ENCODE results near the gene ATE1.

- TF ChIP-seq TARDBP (IDR thresholded peaks at IDR 0.05) = no peak
- TF ChIP-seq CTBP1 (IDR thresholded peaks at IDR 0.05; ENCODE audit: borderline replicate concordance) = no peak
- TF ChIP-seq FOXA1 (IDR thresholded peaks at IDR 0.05) = no peak
- TF ChIP-seq BHLHE40 (IDR thresholded peaks at IDR 0.05; ENCODE audit: borderline replicate concordance) = no peak
- no peak for TF ChIP-seq ELF4 (IDR thresholded peaks at IDR 0.05)
- TF ChIP-seq SUZ12 (IDR thresholded peaks at IDR 0.05) = no peak
- TF ChIP-seq FOXM1 (IDR thresholded peaks at IDR 0.05; ENCODE audit: borderline replicate concordance) = no peak
These were observed 232.7 kb downstream of the ATE1 start for GRCh38 chr10:121694966-121695643.

Data from HEK293T (cell line).